NCI-H2196 (cell line): ENCODE measurements around the gene SRGAP2B.
"Not testable (repeated sequence)": the region's sequence is repeated elsewhere in the genome, so short reads cannot be mapped to it uniquely, and the experiment has no call there.

Source experiments
- DNase-seq: peaks from one replicate; lab custom pipeline; 2025; ENCODE audit not compliant: unreplicated experiment; lab: John Stamatoyannopoulos, UW

The SRGAP2B gene

DNA sequence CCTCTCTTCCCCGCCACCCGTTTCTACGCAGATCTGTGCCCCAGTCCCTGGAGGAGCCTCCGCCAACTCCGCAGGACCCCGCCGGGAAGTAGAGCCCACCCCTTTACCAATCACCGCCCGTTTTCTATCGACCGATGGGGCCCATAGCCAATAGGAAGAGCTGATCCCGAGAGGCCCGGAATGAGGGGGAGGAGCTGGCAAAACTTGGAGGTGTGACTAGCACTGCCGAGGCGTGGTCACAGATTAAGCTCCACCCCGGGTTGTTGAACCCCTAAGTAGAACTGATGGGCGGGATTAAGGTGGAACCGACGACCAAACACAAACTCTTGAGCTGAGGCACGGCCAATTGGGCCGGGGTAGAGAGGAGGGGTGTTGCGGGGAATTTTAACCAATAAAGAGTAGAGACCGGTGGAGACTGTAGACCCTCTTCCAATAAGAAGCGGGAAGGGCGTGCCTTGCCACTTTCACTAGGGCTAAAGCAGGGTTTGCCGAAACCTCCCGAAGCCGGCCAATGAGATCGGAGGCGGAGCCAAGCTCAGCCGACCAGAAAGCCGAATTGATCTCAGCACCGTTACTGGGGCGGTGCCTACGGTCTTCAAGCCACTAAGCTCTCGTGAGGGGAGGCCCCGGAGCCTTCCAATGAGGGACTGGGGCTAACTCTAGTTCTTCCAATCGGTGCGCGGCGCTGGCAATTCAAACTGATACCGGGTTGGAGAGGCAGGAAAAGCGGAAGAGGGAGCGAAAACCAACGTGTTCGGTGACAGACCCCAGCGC, at the start of gene SRGAP2B, which contains the start of gene FAM72D:
Gene SRGAP2B (minus strand): TSS at position 45 of the 774 bp plus-strand sequence. CDS start 2,427 bp downstream, outside the sequence.
Gene FAM72D (plus strand): TSS at position 691 of the 774 bp plus-strand sequence. CDS start 874 bp downstream, outside the sequence.
- not testable (repeated sequence) for DNase-seq

DNA sequence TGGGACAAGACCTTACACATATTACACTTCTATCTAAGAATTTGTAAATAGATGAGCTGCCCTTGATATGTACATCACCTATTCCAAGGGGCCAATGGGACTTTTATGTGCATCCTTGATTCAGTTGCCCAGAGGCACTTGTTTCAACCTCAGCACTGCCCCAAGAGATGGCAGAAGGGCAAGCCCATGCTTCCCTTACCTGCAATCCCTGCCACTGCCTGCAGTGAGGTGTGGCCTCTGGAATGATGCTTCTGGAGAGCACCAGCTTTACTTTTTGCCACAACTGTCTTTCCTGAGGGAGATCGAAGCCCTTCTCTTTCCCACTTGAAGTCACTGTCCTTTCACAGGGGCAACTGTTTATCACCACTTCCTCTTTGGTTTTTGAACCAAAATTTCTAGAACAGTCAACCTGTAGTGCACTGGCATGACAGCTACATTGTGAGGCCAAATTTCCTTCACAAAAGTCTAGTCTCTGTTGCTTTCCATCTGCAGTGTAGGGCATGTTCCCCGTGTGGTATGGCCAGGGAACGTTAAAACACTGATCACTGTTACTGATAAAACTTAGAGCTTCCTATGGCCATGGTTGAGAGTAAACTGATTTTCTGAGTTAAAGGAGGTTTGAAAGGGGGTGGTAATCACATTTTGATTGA, 49.3 kb upstream of the SRGAP2B start:
- DNase-seq, result not testable (repeated sequence)

DNA sequence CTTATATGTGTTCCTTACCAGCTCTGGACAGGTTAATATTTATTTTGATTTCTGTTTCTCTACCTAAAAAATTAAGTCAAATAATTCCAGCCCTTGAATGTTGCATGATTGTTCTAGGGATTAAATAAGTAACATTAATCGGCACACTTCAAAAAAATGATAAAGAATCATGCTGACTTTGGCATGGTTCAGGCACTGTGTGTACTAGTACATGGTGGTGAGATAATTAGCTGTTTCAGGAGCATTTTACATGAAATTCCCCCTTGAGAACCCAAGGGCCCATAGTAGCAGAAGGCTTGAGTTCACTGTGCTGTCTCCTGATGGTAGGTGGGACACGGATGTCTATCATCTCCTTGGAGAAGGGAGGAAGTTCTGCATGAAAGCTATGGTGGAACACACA, 45.4 kb upstream of the SRGAP2B start:
- DNase-seq, result not testable (repeated sequence)

DNA sequence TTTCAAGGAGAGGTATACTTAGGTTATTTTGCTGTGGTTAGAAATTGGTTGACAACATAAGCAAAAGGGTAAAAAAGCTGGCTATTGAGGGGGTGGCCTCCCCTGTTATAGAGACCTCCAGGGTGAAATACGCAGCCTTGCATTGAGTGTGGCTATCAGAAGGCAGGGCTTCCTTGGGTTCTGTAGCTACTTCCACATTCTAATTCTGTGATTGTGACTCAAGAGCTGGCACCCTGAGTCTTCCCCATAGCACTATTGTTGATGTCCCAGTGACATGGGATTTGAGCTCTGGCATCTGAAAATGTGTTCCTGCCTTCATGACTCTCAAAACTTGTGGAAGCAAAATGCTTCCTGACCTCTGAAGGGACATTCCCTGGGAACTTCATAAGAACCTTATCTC, 39.3 kb upstream of the SRGAP2B start:
- not testable (repeated sequence) for DNase-seq

DNA sequence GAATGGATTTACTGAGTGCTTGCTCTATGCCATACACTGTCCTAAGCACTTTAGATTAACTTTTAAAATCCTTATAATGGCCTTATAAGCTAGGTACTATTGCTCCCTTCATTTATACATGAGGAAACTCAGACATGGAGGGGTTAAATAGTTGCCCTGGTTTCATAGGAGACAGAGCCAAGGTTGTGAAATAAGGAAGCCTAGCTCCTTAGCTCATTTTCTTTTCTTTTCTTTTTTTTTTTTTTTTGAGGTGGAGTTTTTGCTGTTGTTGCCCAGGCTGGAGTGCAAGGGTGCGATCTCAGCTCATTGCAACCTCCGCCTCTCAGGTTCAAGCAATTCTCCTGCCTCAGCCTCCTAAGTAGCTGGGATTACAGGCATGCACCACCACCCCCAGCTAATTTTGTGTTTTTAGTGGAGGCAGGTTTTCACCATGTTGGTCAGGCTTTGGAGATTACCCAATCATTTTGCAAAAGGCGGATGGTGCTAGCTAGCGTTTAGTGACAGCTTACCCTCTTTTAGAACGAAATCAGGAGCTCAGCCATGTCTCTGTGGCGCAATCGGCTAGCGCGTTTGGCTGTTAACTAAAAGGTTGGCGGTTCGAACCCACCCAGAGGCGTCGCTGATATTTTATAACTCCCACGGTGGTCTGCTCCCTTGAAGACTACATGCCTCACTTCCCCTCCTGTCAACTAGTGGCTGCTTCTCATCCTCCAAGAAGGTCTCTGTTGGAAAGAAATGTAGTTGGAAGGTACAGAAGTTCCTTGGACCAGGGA, 33.8 kb upstream of the SRGAP2B start:
- DNase-seq, result not testable (repeated sequence)

DNA sequence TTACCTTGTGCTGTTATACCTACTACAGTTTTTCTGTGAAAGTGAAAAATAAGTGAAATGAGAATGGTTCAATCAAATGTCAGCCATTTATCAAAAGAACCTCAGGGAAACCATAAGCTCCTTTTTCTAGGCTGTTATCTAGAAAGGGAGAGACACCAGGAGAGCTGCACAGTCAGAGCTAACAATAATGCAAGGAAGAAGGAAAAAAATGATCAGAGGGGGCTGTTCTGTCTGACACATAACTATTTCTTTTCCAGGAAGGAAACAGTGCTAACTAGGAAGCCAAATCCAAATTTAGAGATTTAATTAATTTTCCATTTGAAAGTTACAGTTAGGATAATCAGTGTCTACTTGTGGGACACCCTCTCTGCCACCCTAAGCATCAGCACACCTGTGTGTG, 32.0 kb upstream of the SRGAP2B start:
- DNase-seq, result not testable (repeated sequence)

DNA sequence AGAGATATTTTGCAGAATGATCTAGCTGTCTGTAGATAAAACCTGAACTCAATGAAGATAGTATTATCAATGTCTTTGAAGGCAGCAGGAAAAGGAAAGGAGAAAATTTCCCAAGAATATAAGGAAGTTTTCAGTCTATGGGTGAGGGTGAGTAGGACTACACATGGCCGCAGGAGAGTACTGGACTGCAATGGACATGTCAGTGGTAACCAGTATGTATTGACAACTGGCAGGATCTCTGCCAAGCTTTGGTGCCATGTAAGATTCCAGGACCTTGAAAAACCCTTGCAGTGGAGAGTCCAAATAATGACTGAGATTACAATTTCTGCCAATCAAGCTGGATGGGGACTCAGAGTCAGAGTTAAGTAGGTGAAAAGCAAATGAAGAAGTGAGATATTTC, 30.0 kb upstream of the SRGAP2B start:
- DNase-seq, result not testable (repeated sequence)

DNA sequence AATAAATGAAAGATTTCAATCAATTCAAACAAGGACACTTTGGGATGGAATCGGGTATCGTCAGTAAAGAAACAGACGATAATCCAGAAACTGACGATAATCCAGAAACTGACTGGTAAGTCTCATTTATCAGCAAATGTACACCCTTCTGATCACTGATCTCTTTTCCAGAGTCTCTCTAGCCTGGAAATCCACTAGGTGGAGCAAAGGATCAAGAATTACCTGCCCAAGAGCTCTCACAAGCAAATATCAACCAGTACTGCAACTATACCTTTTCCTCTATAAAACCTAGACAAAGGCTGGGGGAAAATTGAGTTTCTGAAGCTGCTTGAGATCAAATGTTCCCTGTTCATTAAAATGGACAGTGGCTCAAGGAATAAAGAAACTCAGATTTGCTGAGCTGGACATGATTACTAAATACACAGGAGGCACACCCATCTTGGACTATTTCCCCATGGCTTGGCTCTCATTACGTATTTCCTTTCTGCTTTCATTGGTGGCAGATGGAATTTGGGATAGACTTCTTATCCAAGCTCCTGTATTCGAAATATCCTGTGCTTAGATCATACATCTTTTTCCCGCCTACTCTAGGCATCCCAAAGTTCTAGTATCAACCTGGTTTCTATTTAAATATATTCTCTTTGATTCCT, 29.0 kb upstream of the SRGAP2B start:
- DNase-seq, result not testable (repeated sequence)

DNA sequence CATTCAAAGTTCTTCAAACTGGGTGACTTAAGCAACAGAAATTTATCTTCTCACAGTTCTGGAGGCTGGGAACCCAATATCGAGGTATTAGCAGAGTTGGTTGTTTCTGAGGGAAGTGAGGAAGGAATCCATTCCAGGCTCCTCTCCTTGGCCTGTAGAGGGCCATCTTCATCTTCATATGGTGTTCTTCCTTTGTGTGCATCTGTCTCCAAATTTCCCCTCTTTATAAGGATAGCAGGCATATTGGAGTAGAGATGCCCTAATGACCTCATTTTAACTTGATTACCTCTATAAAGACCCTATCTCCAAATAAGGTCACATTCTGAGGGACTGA, 27.9 kb upstream of the SRGAP2B start:
- not testable (repeated sequence) for DNase-seq

DNA sequence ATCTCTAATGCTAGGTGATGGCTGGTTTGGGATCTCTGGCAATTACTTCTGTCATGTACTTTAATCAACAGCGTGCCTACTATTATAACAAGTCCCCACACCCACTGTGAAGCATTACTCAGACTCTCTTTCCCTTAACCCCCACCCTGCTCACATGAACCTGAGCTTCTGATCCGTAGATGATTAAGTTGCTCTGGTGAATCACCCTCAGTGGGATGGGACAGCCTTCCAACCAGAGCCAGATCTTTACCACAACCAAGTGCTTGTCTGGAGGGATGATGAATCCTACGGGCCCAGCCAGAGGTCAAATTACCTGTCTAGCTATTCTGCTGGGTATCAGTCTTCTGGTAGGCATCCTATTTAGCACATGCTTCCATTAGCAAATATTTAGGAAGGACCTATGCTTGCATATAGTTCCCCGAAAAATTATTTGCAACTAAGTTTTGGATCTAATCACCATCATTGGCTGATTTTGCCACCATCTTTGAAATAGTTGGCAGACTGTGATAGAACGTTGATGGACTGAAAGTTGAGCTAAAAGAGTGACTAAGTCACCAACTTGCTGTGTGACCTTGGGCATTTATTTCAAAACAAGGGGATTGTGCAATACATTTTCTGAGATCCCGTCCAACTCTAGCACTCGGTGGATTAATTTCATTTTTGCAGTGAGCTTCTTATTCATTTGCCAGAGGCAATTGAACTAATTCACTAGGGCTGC, 27.4 kb upstream of the SRGAP2B start:
- not testable (repeated sequence) for DNase-seq

DNA sequence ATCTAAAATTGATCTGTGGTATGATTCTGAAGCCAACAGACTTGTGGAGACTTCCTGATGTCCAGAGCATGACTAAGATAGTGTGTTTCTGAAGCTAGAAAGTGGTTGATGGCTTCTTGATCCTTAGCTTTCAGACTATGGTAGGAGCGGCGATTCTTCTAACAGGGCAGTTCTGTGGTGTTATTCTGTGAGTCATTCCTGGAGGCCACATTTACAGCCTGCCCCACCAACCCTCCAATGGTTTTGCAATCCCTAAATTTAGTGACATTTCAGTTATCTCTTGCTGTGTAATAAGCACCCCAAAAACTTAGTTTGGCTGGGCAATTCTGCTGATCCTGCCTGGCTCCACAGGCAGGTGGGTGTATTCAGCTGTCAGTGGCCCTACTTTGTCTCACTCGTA, 24.7 kb upstream of the SRGAP2B start:
- DNase-seq, result not testable (repeated sequence)

DNA sequence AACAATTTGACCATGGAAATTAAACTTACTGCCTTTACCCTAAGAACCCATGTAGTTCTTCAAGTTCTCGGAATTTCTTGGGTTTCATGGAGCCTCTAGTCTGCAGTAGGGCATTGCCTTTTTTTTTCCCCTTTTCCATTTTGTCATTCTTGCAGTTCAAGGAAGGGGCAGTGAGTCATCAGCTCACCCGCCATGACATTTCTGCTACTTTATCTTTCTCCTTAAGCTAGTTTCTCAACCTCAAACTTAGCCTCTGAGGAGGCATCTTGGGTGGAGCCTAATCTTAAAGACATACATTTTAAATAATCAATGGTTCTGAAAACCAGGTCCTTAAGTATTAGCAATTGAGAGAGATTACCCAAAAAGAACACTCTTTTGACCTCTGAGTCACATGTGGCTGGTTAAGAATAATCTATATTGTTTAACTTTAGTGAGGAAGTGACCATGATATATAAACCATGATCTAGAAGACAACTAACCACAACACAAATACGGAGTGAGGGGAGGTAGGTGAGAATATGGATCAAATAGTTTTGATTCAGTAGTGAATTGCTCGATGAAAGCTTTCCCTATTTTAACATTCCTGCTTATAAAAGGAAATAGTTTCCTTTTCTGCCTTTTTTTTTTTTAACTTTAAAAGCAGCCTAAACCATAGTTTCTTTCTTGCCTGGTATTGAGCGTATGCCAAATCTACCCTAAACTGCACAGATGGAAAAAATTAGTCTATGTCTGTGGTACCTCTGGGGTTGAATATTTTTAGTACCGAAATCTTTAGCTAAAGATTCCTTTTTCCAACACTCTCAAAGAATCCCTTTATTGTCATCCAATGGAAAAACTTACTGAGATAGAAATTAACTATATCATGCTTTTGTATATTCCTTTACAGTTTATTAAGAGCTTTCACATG, 20.7 kb upstream of the SRGAP2B start:
- DNase-seq, result not testable (repeated sequence)

DNA sequence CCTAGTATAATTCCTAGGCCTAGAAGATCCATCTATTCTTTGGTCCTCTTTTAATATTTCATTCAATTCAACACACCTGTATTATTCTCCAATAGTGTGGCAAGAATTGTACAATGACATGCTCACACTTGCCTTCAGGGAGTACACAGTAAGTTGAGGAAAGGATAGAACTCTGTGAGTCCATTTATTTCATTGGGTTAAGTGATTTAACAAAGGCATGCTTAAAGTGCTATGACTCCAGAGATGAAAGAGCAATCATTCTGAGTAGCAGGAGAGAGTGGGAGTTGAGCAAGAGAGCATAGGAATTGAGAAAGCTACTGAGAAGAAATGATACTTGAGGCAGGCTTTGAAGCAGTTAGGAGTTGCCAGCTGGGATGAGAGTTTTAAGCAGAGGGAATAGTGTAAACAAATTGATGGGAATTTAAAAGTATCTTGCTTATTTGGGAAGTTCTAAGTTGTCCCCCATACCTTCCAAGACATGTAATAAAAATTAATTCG, 19.5 kb upstream of the SRGAP2B start:
- not testable (repeated sequence) for DNase-seq

DNA sequence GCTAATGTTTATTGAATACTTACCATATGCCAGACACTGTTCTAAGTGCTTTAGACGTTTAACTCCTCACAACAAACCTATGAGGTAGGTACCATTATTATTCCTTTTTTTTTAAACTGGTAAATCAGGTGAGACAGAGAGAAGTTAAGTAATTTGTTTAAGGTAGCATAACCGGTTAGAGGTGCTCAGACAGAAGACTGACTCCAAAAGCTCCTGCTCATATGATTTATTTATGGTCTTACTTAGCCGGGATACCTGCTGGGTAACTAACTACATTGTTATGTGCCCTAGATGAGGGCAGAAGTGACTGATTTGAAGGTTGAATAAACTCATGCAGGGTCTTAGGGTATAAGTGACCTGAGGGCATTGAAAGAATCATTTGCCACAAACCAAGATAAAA, 17.6 kb upstream of the SRGAP2B start:
- not testable (repeated sequence) for DNase-seq

DNA sequence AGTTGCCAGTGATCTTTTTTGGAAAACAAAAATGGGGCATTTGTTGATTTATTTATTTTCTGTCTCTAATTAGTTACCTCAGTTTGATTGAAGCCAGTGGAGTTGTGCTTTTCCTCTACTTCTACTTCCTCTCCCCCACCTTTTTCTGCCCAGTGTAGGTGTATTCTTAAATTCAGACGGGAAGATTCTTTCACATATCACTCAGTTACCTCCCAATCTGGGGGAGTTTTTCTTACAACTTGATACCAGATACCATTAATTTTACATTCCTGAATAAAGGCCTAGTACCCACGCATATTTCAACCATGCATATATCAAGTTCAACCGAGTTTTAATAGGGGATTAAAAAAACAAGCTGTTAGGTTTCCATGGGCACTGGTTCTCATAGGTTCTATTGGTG, 16.5 kb upstream of the SRGAP2B start:
- not testable (repeated sequence) for DNase-seq

DNA sequence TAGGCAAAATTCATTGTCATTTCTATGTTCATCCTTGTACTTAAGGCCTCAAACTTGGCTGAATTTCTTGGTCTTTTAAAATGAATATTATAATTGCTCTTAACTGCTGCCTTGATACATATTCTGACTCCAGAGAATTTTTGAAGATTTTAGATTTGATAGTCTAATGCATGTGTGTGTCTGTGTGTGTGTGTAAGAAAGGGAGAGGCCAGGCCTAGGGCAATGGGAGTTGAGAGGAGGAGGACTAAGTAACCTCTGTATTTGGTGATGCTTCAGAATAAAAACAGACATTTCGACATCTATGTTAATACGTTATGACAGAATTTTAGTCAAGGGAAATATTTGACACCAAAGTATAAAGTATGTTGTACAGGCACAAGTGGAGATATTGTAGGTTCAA, 8.2 kb upstream of the SRGAP2B start:
- not testable (repeated sequence) for DNase-seq

DNA sequence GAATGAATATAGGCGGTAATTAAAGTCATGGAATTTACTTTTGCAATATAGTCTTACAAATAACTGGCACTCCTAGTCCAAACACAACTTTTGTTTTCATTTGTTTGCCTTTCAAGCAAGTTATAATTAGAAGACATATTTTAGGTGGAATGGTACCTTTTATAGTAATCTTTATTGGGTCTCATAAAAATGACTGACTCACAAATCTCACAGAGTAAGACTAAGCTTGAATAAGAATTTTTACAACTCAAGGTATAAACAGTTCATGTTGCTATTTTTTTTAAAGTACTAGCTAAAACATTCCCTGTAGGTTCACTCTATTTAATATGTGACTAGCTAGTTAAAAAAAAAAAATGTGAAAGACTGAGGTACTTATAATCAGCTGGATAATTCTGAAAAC, 6.6 kb upstream of the SRGAP2B start:
- DNase-seq, result not testable (repeated sequence)

DNA sequence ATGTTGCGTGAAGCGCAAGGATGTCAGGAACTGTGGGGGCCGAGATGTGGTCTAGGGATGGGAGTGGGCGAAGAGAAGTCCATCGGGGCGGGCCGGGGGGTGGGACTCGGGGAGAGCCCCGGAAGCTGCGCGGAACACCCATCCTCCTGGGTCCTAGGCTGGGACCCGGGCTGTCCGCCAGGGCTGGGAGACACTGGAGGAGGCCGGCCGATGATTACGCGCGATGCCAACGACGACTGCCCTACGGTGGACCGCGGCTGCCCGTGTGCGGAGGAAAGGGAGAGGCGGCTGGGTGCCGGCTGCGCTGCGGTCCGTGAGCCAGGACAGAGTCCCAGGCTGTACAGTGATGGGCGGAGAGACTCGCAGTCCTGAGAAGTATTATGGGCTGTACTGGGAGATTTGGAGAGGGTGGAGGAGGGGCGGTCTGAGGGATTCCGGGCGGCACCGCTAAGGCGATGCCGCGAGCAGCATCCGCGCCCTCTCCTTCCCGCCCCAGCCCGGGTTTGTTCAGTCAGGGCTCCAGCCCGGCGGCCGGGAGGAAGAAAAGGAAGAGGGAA, 395 bp downstream of the SRGAP2B start:
- DNase-seq, result not testable (repeated sequence)
